HG03571 (cell line): Measurements from ENCODE around the gene BEST1.

Experiments used
- ATAC-seq: cut with Tn5 transposase; IDR thresholded peaks from one replicate; pipeline ENCODE4 v1.9.1; 2021; ENCODE audit not compliant: unreplicated experiment

BEST1 gene

GRCh38 chr11:61950035-61950547, at the start of gene BEST1:
Gene BEST1 (plus strand): TSS chr11:61950351. CDS start chr11:61951807, 1,456 bp downstream.
- ATAC-seq: no peak

GRCh38 chr11:61901397-61901796, 48.8 kb upstream of the BEST1 start:
- ATAC-seq: no peak

GRCh38 chr11:61902313-61902712, 47.8 kb upstream of the BEST1 start:
- no peak for ATAC-seq

DNA sequence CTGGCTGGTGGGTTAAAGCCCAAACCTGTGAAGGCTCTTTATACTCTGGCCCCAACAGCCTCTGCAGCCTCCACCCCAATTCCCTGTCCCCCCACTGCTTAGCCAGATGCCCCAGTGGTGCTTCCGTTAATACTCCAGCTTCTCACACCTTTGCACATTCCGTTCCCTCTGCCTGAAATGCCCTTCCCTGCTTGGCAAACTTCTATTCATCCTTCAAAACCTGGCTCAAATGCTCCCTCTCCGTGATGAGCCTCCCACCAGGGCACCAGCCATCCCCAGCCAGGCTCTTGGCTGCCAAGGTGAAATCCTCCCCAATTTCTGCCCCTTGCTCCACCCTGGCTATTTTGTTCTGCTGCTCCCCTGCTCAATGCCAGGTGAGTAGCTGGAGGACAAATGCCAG, 46.3 kb upstream of the BEST1 start:
- ATAC-seq: no peak

GRCh38 chr11:61904539-61905048, 45.6 kb upstream of the BEST1 start:
- no peak for ATAC-seq

- no peak for ATAC-seq
These were observed 45.0 kb upstream of the BEST1 start for GRCh38 chr11:61905067-61905696.

GRCh38 chr11:61905801-61906521, 44.2 kb upstream of the BEST1 start:
- no peak for ATAC-seq

GRCh38 chr11:61906522-61906909, 43.6 kb upstream of the BEST1 start:
- ATAC-seq: no peak

DNA sequence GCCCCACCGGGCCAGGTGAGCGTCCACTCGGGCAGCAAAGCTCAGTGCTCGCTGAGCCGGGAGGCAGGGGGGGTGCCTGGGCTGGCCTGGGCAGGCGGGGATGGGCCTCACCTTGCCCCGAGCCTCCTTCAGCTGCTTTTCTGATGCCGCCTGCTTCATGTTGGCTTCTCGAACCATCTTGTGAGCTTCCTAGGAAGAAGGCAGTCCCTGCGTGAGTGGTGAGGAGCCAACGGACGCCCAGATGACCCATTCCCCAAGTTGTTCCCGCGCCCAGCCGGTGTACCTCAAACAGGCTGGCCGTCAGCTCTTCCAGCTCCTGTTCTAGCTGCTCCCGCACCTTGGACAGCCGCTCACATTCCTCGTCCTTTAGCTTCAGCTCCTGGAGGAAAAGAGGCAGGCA, 42.9 kb upstream of the BEST1 start:
- ATAC-seq: no peak

DNA sequence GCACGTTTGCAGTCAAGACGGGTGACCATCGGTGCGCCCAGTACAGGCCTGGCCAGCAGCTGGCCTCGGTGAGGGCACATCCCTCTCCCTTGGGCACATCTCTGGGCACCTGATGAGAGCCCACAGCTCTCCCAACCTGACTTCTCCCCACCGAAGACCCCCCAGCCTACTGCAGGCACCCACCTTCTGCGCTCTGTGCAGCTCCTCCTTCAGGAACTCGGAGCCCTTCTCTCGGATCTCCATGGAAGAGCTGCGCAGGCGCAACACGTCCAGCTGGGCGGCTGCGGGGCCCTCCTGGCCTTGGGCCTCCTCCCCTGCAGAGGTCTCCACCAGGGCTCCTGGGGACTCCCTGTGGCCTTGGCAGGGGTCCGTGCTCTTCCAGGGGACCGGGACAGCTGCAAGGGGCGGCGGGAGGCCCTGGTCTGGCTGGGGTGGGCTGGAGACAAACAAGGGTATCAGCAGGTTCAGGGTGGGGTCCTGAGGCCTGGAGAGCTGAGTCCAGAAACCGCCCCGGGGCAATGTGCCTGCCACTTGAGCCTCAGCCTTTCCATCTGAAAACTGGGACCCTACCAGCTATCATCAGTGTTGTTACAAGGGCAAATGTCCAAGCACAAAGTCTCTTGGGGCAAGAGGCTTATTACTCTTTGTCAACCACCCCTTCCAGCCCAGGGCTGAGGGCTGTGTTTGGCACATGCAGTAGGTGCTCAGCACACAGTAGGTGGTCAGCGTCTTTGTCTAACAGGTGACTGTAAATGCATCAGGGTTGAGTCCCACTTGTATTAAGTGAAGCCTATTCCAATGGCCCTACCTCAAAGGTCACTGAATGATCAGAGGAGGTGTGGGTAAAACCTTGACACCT, 42.1 kb upstream of the BEST1 start:
- ATAC-seq: no peak

DNA sequence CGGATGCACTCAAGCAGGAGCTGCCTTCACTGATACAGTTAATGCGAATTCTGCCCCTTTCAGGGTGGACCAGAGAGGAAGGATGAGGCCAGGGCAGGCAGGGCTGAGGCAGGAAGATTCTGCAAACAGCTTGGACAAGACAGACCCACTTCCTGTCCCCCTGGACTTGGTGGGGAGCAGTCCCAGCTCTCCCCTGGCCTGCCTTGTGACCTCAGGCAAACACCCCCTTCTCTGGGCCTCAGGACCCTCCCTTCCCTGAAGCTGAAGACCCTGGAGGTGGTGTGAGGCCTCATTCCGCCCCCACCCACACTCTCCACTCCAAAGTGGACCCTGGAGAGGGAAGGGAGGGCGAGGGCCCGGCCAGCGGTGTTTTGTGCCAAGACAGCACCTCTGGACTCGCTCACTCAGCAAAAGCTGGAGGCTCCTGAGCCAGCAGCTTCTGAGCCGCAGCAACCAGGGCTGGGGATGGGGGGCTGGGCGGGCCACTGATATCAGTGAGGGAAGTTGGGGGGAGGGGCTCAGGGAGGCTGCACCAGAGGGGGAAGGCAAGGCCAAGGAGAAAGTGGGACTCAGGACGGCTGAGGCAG, 41.3 kb upstream of the BEST1 start:
- no peak for ATAC-seq

GRCh38 chr11:61910187-61911127, 39.7 kb upstream of the BEST1 start:
- no peak for ATAC-seq

DNA sequence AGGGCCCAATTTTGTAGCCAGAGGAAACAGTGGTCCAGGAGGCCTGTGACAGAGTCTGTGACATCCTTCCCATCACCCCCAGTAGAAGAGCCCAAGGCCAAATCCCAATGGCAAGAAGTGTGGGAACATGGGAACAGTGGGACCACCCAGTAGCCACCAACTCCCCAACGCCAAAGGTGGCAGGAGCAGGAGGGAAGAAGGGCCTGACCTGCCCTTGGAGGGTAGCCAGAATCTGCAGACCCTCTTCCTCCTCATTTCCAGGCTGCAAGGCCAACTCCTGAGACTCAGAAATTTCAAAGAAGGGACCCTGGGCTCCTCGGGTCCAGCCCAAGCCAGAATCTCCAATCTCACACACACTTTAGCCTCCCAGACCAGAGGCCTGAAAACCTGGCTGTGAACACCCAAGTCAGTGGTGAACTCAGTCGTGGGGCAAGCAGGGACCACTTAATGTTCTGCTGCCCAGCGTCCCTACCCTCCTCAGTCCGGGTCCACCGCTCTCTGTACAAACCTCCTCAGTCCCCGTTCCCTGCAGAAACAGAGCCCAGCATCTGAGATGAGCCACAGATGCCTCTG, 38.9 kb upstream of the BEST1 start:
- no peak for ATAC-seq

DNA sequence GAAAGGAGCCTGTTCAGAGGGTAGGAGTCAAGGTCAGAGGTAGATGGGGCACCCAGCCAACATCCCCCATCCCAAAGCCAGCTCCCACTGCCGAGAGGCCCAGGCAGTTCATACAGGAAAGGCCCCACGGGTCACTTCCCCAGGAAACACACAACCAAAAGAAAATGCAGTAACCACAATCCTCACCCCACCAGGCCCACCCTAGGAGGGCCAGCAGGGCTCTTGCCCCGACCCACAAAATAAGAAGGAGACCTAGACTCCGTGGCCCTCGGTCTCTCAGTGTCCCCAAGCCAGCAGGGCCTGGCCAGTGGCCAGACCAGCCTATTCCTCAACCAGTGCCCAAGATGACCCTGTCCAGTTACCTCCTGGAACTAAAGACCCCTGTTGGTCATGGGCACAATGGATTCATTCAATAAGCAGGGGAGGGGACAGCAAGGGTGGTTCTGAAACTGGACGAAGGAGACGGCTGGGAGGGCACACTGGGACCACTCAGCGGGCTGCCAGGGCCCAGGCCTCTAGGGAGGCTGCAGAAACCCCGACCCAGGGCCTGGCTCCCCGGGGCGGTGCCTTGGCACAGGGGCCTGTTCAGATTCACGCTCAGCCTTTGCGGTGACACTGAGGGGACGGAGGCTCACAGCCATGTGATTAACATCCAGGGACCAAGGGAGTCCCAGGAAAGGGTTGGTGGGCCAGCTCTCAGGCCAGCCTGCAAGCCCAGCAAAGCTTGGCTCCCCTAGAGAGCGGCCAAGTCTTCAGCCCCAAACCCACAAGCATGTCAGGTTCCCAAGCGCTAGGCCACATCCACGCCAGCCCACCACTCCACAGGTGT, 38.2 kb upstream of the BEST1 start:
- ATAC-seq: no peak

DNA sequence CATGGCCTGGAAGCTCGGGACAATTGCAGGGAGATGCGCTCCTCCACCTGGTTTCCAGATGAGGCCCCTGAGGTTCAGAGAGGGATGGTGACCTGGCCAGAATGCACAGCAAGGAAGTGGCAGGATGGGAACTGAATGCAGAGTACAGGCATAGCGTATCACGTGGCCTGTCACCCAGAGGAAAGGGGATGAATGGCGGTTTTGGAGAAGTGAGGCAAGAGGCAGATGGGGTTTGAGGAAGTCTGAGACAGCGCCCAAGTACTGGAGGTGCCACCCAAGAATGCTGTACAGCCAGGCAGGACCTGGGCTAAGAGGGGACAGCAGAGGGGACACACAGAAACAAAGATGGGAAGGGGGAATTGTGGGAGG, 37.6 kb upstream of the BEST1 start:
- ATAC-seq: no peak

DNA sequence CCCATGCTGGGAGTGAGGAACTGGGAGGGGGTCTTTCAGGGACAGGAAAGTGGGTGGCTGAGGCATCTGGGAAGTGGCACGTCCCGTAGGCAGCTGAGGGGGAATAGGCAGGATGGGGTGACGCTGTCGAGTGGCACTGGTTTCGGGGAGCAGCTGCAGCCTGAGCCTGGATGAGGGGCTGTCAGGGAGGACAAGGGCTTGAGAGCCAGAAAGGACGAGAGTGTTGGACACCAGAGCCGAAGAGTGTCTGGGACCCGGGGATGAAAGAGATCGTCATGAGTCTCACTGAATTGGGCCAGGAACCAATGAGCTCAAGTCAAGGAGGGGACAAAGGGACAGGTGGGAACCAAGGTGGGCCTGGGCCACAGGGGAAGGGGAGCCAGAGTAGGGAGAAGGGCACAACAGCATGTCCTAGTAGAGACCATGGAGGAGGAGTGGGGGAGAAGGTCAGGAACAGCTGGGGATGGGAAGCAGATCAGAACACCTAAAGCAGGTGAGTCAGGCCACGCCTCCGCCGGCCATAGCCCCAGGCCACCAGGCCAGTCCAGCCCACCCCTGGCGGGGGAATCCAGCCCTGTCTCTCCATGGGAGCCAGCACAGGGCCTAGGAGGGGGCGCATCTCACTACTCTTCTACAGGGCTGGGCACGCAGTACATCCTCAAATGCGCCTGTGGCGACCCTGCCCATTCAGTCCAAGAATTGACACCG, 37.0 kb upstream of the BEST1 start:
- ATAC-seq: no peak

DNA sequence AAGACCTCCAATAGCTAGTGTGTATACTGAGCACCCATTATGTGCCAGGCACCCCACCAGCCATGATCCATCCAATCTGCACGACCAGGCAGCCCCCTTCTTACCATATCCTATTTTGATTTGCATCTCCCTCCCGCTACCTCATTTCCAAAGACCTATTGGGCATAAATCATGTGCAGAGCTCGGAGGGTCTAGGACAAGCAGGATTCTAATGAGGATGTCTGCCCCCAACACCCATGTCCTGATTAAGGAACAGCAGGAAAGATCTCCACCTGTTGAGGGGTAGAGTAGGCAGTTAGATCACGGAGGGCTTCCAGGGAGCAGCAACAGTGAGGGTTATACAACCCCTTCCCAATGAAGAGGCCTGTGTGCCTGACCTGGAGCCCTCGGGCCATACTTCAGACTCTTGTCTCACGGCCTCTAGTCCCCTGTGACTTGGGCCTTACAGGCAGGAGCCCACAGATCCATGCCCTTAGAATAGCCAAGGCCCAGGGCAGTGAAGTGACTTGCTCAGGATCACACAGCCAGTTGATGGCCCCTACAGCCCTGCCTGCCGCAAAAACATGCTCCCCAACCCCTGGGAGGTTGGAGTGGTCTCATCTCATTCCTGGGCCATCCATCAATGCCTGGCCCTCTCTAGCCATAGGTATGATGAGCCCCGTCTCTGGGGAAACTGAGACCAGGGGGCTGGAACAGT, 36.3 kb upstream of the BEST1 start:
- no peak for ATAC-seq
